Ishikawa (cell line): Measurements from ENCODE around the gene ZNF57.

Experiments used
- CEBPB ChIP-seq: IDR thresholded peaks from 2 replicates; pipeline ENCODE4 v1.6.1; 2012
- CREB1 ChIP-seq: IDR thresholded peaks from 2 replicates; pipeline ENCODE4 v1.6.1; 2012; ENCODE audit warnings: low read depth
- EGR1 ChIP-seq: IDR thresholded peaks from 2 replicates; pipeline ENCODE4 v1.6.1; 2012
- EP300 ChIP-seq: IDR thresholded peaks from 2 replicates; pipeline ENCODE4 v1.6.1; 2012; ENCODE audit warnings: borderline replicate concordance
- FOXM1 ChIP-seq: IDR thresholded peaks from 2 replicates; pipeline ENCODE4 v1.6.1; 2012; ENCODE audit warnings: low read depth, borderline replicate concordance
- RAD21 ChIP-seq: IDR thresholded peaks from 2 replicates; pipeline ENCODE4 v1.6.1; 2012; ENCODE audit warnings: low read depth
- USF1 ChIP-seq: IDR thresholded peaks from 2 replicates; pipeline ENCODE4 v1.6.1; 2012
- TF ChIP-seq, protein P1 (sequence below): IDR thresholded peaks from 2 replicates; pipeline ENCODE4 v1.6.1; 2012
- TF ChIP-seq, protein P2 (sequence below): IDR thresholded peaks from 2 replicates; pipeline ENCODE4 v1.6.1; 2012; ENCODE audit warnings: low read depth, mild to moderate bottlenecking

GRCh38 chr19:2852598-2852997 lies 48.1 kb upstream of the ZNF57 start:
- TF ChIP-seq FOXM1 (no peak), EP300 (no peak), EGR1 (no peak), CEBPB (no peak), CREB1 (no peak), RAD21 (no peak), USF1 (no peak)
- TF ChIP-seq, protein P1, sequence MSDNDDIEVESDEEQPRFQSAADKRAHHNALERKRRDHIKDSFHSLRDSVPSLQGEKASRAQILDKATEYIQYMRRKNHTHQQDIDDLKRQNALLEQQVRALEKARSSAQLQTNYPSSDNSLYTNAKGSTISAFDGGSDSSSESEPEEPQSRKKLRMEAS: no peak
- TF ChIP-seq, protein P2, sequence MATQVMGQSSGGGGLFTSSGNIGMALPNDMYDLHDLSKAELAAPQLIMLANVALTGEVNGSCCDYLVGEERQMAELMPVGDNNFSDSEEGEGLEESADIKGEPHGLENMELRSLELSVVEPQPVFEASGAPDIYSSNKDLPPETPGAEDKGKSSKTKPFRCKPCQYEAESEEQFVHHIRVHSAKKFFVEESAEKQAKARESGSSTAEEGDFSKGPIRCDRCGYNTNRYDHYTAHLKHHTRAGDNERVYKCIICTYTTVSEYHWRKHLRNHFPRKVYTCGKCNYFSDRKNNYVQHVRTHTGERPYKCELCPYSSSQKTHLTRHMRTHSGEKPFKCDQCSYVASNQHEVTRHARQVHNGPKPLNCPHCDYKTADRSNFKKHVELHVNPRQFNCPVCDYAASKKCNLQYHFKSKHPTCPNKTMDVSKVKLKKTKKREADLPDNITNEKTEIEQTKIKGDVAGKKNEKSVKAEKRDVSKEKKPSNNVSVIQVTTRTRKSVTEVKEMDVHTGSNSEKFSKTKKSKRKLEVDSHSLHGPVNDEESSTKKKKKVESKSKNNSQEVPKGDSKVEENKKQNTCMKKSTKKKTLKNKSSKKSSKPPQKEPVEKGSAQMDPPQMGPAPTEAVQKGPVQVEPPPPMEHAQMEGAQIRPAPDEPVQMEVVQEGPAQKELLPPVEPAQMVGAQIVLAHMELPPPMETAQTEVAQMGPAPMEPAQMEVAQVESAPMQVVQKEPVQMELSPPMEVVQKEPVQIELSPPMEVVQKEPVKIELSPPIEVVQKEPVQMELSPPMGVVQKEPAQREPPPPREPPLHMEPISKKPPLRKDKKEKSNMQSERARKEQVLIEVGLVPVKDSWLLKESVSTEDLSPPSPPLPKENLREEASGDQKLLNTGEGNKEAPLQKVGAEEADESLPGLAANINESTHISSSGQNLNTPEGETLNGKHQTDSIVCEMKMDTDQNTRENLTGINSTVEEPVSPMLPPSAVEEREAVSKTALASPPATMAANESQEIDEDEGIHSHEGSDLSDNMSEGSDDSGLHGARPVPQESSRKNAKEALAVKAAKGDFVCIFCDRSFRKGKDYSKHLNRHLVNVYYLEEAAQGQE: no peak
